ENCODE data around the gene ZNF474.

Gene ZNF474

GRCh38 chr5:122183098-122183787, 53.9 kb downstream of the ZNF474 start:
- no peak for DNase-seq

- DNase-seq: no peak
These were observed 54.4 kb downstream of the ZNF474 start for GRCh38 chr5:122183788-122184170.

GRCh38 chr5:122184676-122185255, 55.4 kb downstream of the ZNF474 start:
- DNase-seq: no peak

GRCh38 chr5:122187426-122187825, 58.1 kb downstream of the ZNF474 start:
- no peak for DNase-seq

DNA sequence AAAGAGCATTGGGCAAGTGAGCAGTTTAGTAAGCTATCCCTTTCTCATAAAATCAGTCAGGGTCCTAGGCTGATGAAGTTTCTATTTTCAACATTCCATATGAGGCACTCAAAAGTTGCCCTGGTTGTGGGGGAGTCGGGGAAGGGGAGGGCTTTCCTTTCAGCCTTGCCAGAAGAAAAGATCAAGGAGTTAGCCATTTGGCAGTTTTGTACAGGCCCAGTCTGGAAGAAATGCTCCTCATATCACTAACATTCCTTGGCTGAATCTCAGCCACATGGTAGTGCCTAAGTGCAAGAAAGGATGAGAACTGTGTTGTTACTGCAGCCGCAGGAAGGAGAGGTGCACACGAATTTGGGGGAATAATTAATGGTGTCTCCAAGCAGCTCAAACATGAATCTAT, 60.8 kb downstream of the ZNF474 start:
- DNase-seq: no peak

GRCh38 chr5:122192497-122193496, 63.5 kb downstream of the ZNF474 start:
- no peak for DNase-seq

DNA sequence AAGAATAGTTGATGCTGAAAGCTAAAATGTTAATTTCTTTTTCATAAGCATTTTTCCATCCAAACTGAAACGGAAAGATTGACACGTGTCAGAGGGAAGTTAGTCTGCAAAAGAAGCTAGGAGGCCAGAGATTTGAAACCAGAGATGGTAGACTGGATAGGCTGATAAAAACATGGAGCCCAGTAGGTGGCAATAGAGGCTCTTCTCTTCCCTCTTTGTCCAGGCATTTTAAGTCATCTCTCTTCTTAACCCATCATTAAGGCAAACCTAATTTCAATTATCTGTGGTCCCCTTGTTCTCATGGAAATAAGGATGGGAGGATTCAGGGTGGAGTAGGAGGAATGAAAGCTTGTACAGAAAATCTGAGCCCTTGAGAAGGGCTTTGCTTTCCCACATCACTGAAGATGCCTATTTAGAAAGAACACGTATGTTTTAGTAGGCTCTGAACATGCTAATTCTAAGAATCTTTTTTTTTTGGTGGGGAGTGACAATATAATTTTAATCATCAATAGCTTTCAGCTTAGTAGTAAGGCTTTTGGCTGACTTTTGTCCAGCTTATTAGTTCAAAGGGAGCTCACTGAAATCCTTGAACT, 66.6 kb downstream of the ZNF474 start:
- no peak for DNase-seq

DNA sequence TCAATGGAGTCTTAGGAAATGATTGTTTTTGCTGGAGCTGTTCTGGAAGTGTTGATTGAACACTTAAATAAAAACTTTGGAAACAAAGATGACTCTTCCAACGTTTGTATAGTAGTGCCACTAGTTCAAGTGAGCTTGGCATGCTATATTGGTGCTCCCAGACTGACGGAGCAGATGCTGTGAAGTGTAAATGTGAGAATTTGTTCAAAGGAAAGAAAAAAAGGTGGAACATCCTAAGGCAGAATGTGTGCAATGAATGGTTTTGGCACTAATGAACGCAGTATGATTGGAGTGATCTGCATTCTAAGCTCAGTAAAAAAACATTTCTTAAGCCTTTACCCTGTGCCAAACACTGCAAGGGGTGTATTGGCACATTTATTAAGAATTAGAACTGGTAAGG, 69.8 kb downstream of the ZNF474 start:
- DNase-seq: no peak

DNA sequence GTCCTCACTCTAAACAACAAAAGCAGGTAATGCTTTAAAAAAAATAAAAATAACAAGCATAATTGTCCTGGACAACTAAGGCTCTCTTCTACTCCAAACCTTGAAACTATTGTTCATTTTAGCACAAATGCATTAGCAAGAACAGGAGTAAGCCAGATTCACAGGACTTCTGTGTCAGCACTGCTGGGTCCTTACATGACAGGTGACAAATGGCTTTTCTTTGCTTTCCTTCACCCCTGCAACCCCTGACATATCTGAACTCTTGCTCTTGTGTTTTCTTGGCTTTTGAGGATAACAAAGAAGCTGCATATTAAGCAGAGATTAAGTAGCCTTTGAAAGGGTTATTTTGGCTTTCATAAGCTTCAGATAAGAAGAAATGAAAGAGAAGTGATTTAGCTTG, 71.1 kb downstream of the ZNF474 start:
- no peak for DNase-seq

DNA sequence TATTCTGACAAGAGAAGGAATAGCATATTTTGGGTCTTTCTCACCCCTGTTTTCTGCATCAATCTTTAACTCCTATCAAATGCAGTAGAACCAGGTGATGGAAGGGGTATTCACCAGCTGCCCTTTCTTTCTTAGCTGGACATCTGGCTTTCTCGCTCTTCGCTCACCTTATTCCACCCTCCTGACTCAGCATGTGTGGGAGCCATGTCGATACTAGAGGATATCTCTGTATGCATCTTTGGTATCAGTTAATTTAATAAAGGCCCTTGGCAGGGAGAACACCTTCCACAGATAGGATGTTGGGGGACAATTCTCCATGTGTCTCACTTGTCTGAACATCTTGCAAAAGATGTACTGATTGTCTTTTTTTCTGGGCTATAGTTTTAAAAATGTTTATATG, 71.5 kb downstream of the ZNF474 start:
- no peak for DNase-seq

- DNase-seq: no peak
These were observed 72.0 kb downstream of the ZNF474 start for GRCh38 chr5:122201365-122201764.

- no peak for DNase-seq
These were observed 73.6 kb downstream of the ZNF474 start for GRCh38 chr5:122202952-122203351.

Data from NK-92 treated with Interleukin-12 subunit alpha and Interleukin-12 subunit beta, amount 100 ng/mL, for 24 hours (cell line).